Activated T-helper 2 cell treated with anti-CD3 and anti-CD28 coated beads, Interferon-gamma antibody, Interleukin-2, Interleukin-4, amounts not matched to agents 10 μg/mL and 5 μg/mL and 100 μg/mL, durations not matched to agents 14 hours and 24 hours and 36 hours (primary cell): Measurements from ENCODE around the gene ACVR1C. TPM values are rescaled to one million over a fixed set of nuclear protein-coding genes. Genes with fewer than 3 reads are reported as not detected.
A peak's percentile ranks its signal among the peaks of the same experiment; 100 is the strongest.

Experiments
- DNase-seq: peaks from one replicate; pipeline ENCODE4 v3.0.0; 2021; ENCODE audit warnings: low spot score
- H3K27ac Mint-ChIP-seq: one replicate; pipeline ENCODE4 v1.8.0; 2021; ENCODE audit warnings: mixed read lengths
- H3K27me3 Mint-ChIP-seq: one replicate; pipeline ENCODE4 v1.8.0; 2021; ENCODE audit warnings: low read depth, mixed read lengths
- H3K36me3 Mint-ChIP-seq: one replicate; pipeline ENCODE4 v1.8.0; 2021; ENCODE audit warnings: low read depth, mixed read lengths
- H3K4me1 Mint-ChIP-seq: one replicate; pipeline ENCODE4 v1.8.0; 2021; ENCODE audit warnings: low read depth, mixed read lengths
- H3K4me3 Mint-ChIP-seq: one replicate; pipeline ENCODE4 v1.8.0; 2021; ENCODE audit warnings: low read depth, mild to moderate bottlenecking, moderate library complexity, mixed read lengths
- H3K9me3 Mint-ChIP-seq: one replicate; pipeline ENCODE4 v1.8.0; 2021; ENCODE audit warnings: mixed read lengths
- intact Hi-C: fragments of 100-400 bp; cut with micrococcal nuclease; formaldehyde crosslinking; loops from one replicate; pipeline ENCODE4 v1.15.1; 2023
- total RNA-seq: library from RNA; stranded (reverse); gene quantifications from 2 replicates; pipeline ENCODE4 v1.2.3, GENCODE V29; 2022

The ACVR1C gene
- total RNA-seq, result 0.57 and 0.94 TPM in 2 replicates

GRCh38 chr2:157628477-157629415 lies at the start of gene ACVR1C:
Gene ACVR1C, minus strand, starts transcription at chr2:157628864. Its CDS starts 220 bp downstream, at chr2:157628644.
- DNase-seq, result peak; percentile 65
- intact Hi-C loops, result loop anchor here (2.0 to 10.0 kb wide), 10 partner anchors 119 to 1296 kb away; partner anchors contain the start of genes ACVR1, CCDC148, NR4A2 and PKP4
- Mint-ChIP-seq H3K27me3 (peaks cover 15% of the 10 kb centered on the region), H3K36me3 (no peaks in the 10 kb centered on the region), H3K4me3 (peak within 1 kb of the TSS; percentile 83), H3K4me1 (peaks cover 22% of the 10 kb centered on the region), H3K27ac (no peak within 1 kb of the TSS), H3K9me3 (no peaks in the 10 kb centered on the region)

- H3K27me3 Mint-ChIP-seq, result peaks cover 9% of the 10 kb centered on the region
- no peaks in the 10 kb centered on the region for H3K9me3 Mint-ChIP-seq
- H3K27ac Mint-ChIP-seq, result no peak overlapping the region
- intact Hi-C loops, result no loop called here
- DNase-seq, result no peak
- peaks cover 2% of the 10 kb centered on the region for H3K4me1 Mint-ChIP-seq
- H3K36me3 Mint-ChIP-seq, result no peaks in the 10 kb centered on the region
- H3K4me3 Mint-ChIP-seq, result no peak overlapping the region
Measured at GRCh38 chr2:157677941-157678340, 49.3 kb upstream of the ACVR1C start.

GRCh38 chr2:157672129-157672528 lies 43.5 kb upstream of the ACVR1C start:
- Mint-ChIP-seq H3K27me3 (no peaks in the 10 kb centered on the region), H3K27ac (no peak overlapping the region), H3K9me3 (no peaks in the 10 kb centered on the region), H3K4me1 (no peaks in the 10 kb centered on the region), H3K4me3 (no peak overlapping the region), H3K36me3 (no peaks in the 10 kb centered on the region)
- intact Hi-C loops, result no loop called here
- no peak for DNase-seq

GRCh38 chr2:157662401-157662800 lies 33.7 kb upstream of the ACVR1C start:
- Mint-ChIP-seq H3K27ac (no peak overlapping the region), H3K27me3 (peaks cover 3% of the 10 kb centered on the region)
- intact Hi-C loops, result no loop called here

GRCh38 chr2:157661776-157662175 lies 33.1 kb upstream of the ACVR1C start:
- peaks cover 3% of the 10 kb centered on the region for H3K27me3 Mint-ChIP-seq

More at GRCh38 chr2:157662401-157662800, 33.7 kb upstream of the ACVR1C start:
- Mint-ChIP-seq H3K4me1 (no peaks in the 10 kb centered on the region), H3K4me3 (no peak overlapping the region), H3K36me3 (no peaks in the 10 kb centered on the region), H3K9me3 (no peaks in the 10 kb centered on the region)
- DNase-seq, result no peak

GRCh38 chr2:157657858-157658257 lies 29.2 kb upstream of the ACVR1C start:
- intact Hi-C loops, result no loop called here

More at GRCh38 chr2:157661776-157662175, 33.1 kb upstream of the ACVR1C start:
- no peak overlapping the region for H3K27ac Mint-ChIP-seq
- H3K4me1 Mint-ChIP-seq, result no peaks in the 10 kb centered on the region
- DNase-seq, result no peak
- intact Hi-C loops, result no loop called here
- no peak overlapping the region for H3K4me3 Mint-ChIP-seq
- H3K9me3 Mint-ChIP-seq, result no peaks in the 10 kb centered on the region
- H3K36me3 Mint-ChIP-seq, result no peaks in the 10 kb centered on the region

GRCh38 chr2:157657101-157657500 lies 28.4 kb upstream of the ACVR1C start:
- no peak for DNase-seq
- Mint-ChIP-seq H3K36me3 (no peaks in the 10 kb centered on the region), H3K4me1 (no peaks in the 10 kb centered on the region), H3K4me3 (no peak overlapping the region), H3K27me3 (no peaks in the 10 kb centered on the region), H3K9me3 (no peaks in the 10 kb centered on the region), H3K27ac (no peak overlapping the region)
- intact Hi-C loops, result no loop called here

More at GRCh38 chr2:157657858-157658257, 29.2 kb upstream of the ACVR1C start:
- H3K27me3 Mint-ChIP-seq, result no peaks in the 10 kb centered on the region
- H3K27ac Mint-ChIP-seq, result no peak overlapping the region
- H3K4me3 Mint-ChIP-seq, result no peak overlapping the region
- no peaks in the 10 kb centered on the region for H3K4me1 Mint-ChIP-seq
- no peak for DNase-seq
- no peaks in the 10 kb centered on the region for H3K36me3 Mint-ChIP-seq
- H3K9me3 Mint-ChIP-seq, result no peaks in the 10 kb centered on the region

- intact Hi-C loops, result no loop called here
- Mint-ChIP-seq H3K27me3 (peaks cover 15% of the 10 kb centered on the region), H3K9me3 (no peaks in the 10 kb centered on the region), H3K27ac (no peak overlapping the region), H3K4me1 (no peaks in the 10 kb centered on the region), H3K4me3 (no peak overlapping the region), H3K36me3 (no peaks in the 10 kb centered on the region)
- no peak for DNase-seq
Measured at GRCh38 chr2:157644776-157645175, 16.1 kb upstream of the ACVR1C start.

GRCh38 chr2:157631861-157632260 lies 3.2 kb upstream of the ACVR1C start:
- H3K36me3 Mint-ChIP-seq, result no peaks in the 10 kb centered on the region
- H3K9me3 Mint-ChIP-seq, result no peaks in the 10 kb centered on the region
- H3K27me3 Mint-ChIP-seq, result peaks cover 28% of the 10 kb centered on the region
- intact Hi-C loops, result no loop called here
- no peak for DNase-seq
- peaks cover 13% of the 10 kb centered on the region for H3K4me1 Mint-ChIP-seq
- H3K4me3 Mint-ChIP-seq, result no peak overlapping the region
- H3K27ac Mint-ChIP-seq, result no peak overlapping the region

GRCh38 chr2:157627594-157628476 lies 829 bp downstream of the ACVR1C start:
- Mint-ChIP-seq H3K4me3 (peak overlapping the region; percentile 79), H3K4me1 (peaks cover 22% of the 10 kb centered on the region), H3K27me3 (peaks cover 18% of the 10 kb centered on the region), H3K9me3 (peaks cover 6% of the 10 kb centered on the region), H3K36me3 (no peaks in the 10 kb centered on the region), H3K27ac (no peak overlapping the region)
- peak; percentile 11 for DNase-seq
- intact Hi-C loops, result loop anchor here (2.0 to 10.0 kb wide), 10 partner anchors 119 to 1296 kb away; partner anchors contain the start of genes ACVR1, CCDC148, NR4A2 and PKP4

GRCh38 chr2:157625296-157625695 lies 3.4 kb downstream of the ACVR1C start:
- H3K4me3 Mint-ChIP-seq, result no peak overlapping the region
- H3K36me3 Mint-ChIP-seq, result no peaks in the 10 kb centered on the region
- H3K4me1 Mint-ChIP-seq, result peaks cover 24% of the 10 kb centered on the region
- intact Hi-C loops, result loop anchor here (5.0 to 10.0 kb wide), 8 partner anchors 122 to 1293 kb away; partner anchors contain the start of genes ACVR1, CCDC148, NR4A2 and PKP4
- H3K27me3 Mint-ChIP-seq, result peaks cover 20% of the 10 kb centered on the region
- no peak overlapping the region for H3K27ac Mint-ChIP-seq
- no peak for DNase-seq
- peaks cover 17% of the 10 kb centered on the region for H3K9me3 Mint-ChIP-seq

GRCh38 chr2:157620956-157621355 lies 7.7 kb downstream of the ACVR1C start:
- H3K4me3 Mint-ChIP-seq, result no peak overlapping the region
- H3K27me3 Mint-ChIP-seq, result peaks cover 34% of the 10 kb centered on the region
- no peaks in the 10 kb centered on the region for H3K36me3 Mint-ChIP-seq
- H3K27ac Mint-ChIP-seq, result no peak overlapping the region
- peaks cover 17% of the 10 kb centered on the region for H3K9me3 Mint-ChIP-seq
- no peak for DNase-seq
- H3K4me1 Mint-ChIP-seq, result peaks cover 11% of the 10 kb centered on the region
- intact Hi-C loops, result loop anchor here (10.0 kb wide), 3 partner anchors 126 to 316 kb away; partner anchors contain the start of gene ACVR1
